GM12878 (cell line): ENCODE results near the gene IGF2BP2. TPM values are rescaled to one million over a fixed set of nuclear protein-coding genes. Genes with fewer than 3 reads are reported as not detected.

ENCODE experiments used
- ATAC-seq: fragments of 200-7000 bp; cut with Tn5 transposase; 3 replicates; pipeline ENCODE4 v1.9.1; 2020; ENCODE audit warnings: mild to moderate bottlenecking, moderate library complexity
- BruUV-seq: library from RNA; stranded (reverse); fragments of 400-500 nt; replicated peaks from 2 replicates; lab custom pipeline; 2021; lab: Mats Ljungman, UMichigan
- CTCF ChIA-PET: fragments of 300-600 bp; sonication (Branson Sonifier 250); formaldehyde crosslinking; extraction: SDS; loops from one replicate; lab custom pipeline; 2021; ENCODE audit warnings: inconsistent platforms; lab: Yijun Ruan, JAX
- POLR2A ChIA-PET: fragments of 350-600 bp; formaldehyde crosslinking; extraction: SDS; loops from one replicate; lab custom pipeline; 2021; ENCODE audit warnings: inconsistent platforms; lab: Charles Lee
- RAD21 ChIA-PET: fragments of 300-600 bp; sonication (Branson Sonifier 250); formaldehyde crosslinking; loops from one replicate; lab custom pipeline; 2023; ENCODE audit warnings: antibody characterized with exemption; ENCODE audit not compliant: unreplicated experiment; lab: Charles Lee
- SMC1A ChIA-PET: fragments of 300-600 bp; sonication (Branson Sonifier 250); formaldehyde crosslinking; loops from one replicate; lab custom pipeline; 2023; ENCODE audit not compliant: unreplicated experiment, uncharacterized antibody; lab: Charles Lee
- DNase-seq: peaks from one replicate; pipeline ENCODE4 v3.0.0-alpha.2; 2011; ENCODE audit warnings: low read depth, low spot score
- FAIRE-seq: peaks from 3 replicates; lab custom pipeline; 2011; peaks lifted over from hg19 to GRCh38; lab: Jason Lieb, UNC
- H2AFZ ChIP-seq: 2 replicates; pipeline ENCODE4 v1.6.0; 2011; ENCODE audit warnings: low read depth, low read length, control low read depth; ENCODE audit not compliant: control insufficient read depth
- H3K27ac ChIP-seq: 2 replicates; pipeline ENCODE4 v1.5.1; 2011; ENCODE audit warnings: control low read depth; ENCODE audit not compliant: control insufficient read depth, insufficient read depth
- H3K27me3 ChIP-seq, 2 experiments: replicated peaks in 1 of 2; 2 replicates each; pipeline versions ENCODE4 v1.6.0 to v1.6.1; 2011; ENCODE audit warnings: low read length in 1 of 2; ENCODE audit not compliant: control insufficient read depth in 2 of 2, insufficient read depth in 2 of 2
- H3K36me3 ChIP-seq, 2 experiments: 2 replicates each; pipeline ENCODE4 v1.5.1; 2011; ENCODE audit warnings: low read length in 1 of 2; ENCODE audit not compliant: control insufficient read depth in 2 of 2, insufficient read depth in 2 of 2
- H3K4me1 ChIP-seq: 2 replicates; pipeline ENCODE4 v1.6.1; 2011; ENCODE audit warnings: mild to moderate bottlenecking, low read length, moderate library complexity, mixed read lengths; ENCODE audit not compliant: control insufficient read depth, insufficient read depth
- H3K4me2 ChIP-seq: 2 replicates; pipeline ENCODE4 v1.6.0; 2011; ENCODE audit warnings: control low read depth; ENCODE audit not compliant: control insufficient read depth, insufficient read depth
- H3K4me3 ChIP-seq: fragments of 200-600 bp; sonication (generic); 2 replicates; pipeline ENCODE4 v1.5.1; 2016
- H3K79me2 ChIP-seq: 2 replicates; pipeline ENCODE4 v1.6.0; 2011; ENCODE audit warnings: low read length; ENCODE audit not compliant: control insufficient read depth, insufficient read depth
- H3K9ac ChIP-seq: 2 replicates; pipeline ENCODE4 v1.8.0; 2011; ENCODE audit warnings: low read length, control low read depth, mixed read lengths; ENCODE audit not compliant: control insufficient read depth, insufficient read depth
- H3K9me3 ChIP-seq: replicated peaks from 3 replicates; pipeline ENCODE4 v1.5.1; 2011; ENCODE audit warnings: mild to moderate bottlenecking, low read length; ENCODE audit not compliant: control insufficient read depth, insufficient read depth
- H4K20me1 ChIP-seq: 2 replicates; pipeline ENCODE4 v1.6.0; 2011; ENCODE audit not compliant: control insufficient read depth, insufficient read depth
- FOS ChIP-seq: IDR thresholded peaks from 3 replicates; pipeline ENCODE4 v1.6.1; 2011; ENCODE audit warnings: borderline replicate concordance; ENCODE audit not compliant: insufficient read length; ENCODE audit errors: extremely low read depth
- IRF4 ChIP-seq: IDR thresholded peaks from 2 replicates; pipeline ENCODE4 v1.6.1; 2011; ENCODE audit warnings: low read depth, low read length
- MTA2 ChIP-seq: fragments of 450-650 bp; IDR thresholded peaks from 2 replicates; pipeline ENCODE4 v1.6.1; 2016; ENCODE audit warnings: low read depth, mild to moderate bottlenecking, moderate library complexity
- MYC ChIP-seq: IDR thresholded peaks from 2 replicates; pipeline ENCODE4 v1.6.1; 2011; ENCODE audit warnings: mild to moderate bottlenecking, low read length, moderate library complexity, inconsistent platforms; ENCODE audit not compliant: insufficient read depth, insufficient replicate concordance, insufficient read length, severe bottlenecking
- NFXL1 ChIP-seq: fragments of 450-650 bp; IDR thresholded peaks from 2 replicates; pipeline ENCODE4 v1.6.1; 2017; ENCODE audit warnings: antibody characterized with exemption, mild to moderate bottlenecking, borderline replicate concordance
- SIX5 ChIP-seq: IDR thresholded peaks from 2 replicates; pipeline ENCODE4 v1.6.1; 2011; ENCODE audit warnings: mild to moderate bottlenecking, low read depth, low read length, moderate library complexity; ENCODE audit not compliant: severe bottlenecking
- STAT1 ChIP-seq: fragments of 450-650 bp; conservative IDR thresholded peaks from 2 replicates; pipeline ENCODE4 v1.6.1; 2014; ENCODE audit warnings: antibody characterized with exemption, mild to moderate bottlenecking
- SUPT20H ChIP-seq: IDR thresholded peaks from 2 replicates; pipeline ENCODE4 v1.6.1; 2011; ENCODE audit warnings: low read depth, mild to moderate bottlenecking, low read length, moderate library complexity, borderline replicate concordance; ENCODE audit not compliant: control insufficient read depth
- TCF12 ChIP-seq: IDR thresholded peaks from 2 replicates; pipeline ENCODE4 v1.6.1; 2011; ENCODE audit warnings: low read depth, mild to moderate bottlenecking, low read length
- ZNF622 ChIP-seq: fragments of 450-650 bp; IDR thresholded peaks from 2 replicates; pipeline ENCODE4 v1.6.1; 2017; ENCODE audit warnings: mild to moderate bottlenecking, inconsistent platforms
- ZZZ3 ChIP-seq: IDR thresholded peaks from 2 replicates; pipeline ENCODE4 v1.6.1; 2011; ENCODE audit warnings: low read depth; ENCODE audit not compliant: control insufficient read depth, insufficient read length
- WGBS: methylation state at CpG from one replicate; pipeline ENCODE4 v1.1.6; 2016; ENCODE audit warnings: low lambda C conversion rate; ENCODE audit not compliant: insufficient replicate concordance, insufficient coverage; ENCODE audit errors: missing lambda C conversion rate; 5-methylcytosine and 5-hydroxymethylcytosine counted together
- in situ Hi-C: fragments of 300-500 bp; cut with MboI; formaldehyde crosslinking; loops from 9 replicates; pipeline ENCODE4 v1.14.3; 2018; ENCODE audit warnings: mixed read lengths
- intact Hi-C: fragments of 100-400 bp; cut with micrococcal nuclease; formaldehyde crosslinking; loops from one replicate; pipeline ENCODE4 v1.14.2; 2022; ENCODE audit not compliant: unreplicated experiment
- polyA plus RNA-seq, 11 experiments: library from polyadenylated mRNA; depleted of rRNA in 4 of 11; unstranded in 6 of 11; stranded (reverse) in 5 of 11; fragments of >200 nt; fragmentation: Nextera tagmentation in 4 of 11; fragmentation: Illumina TruSeq in 1 of 11; extraction: Ambion mirVana in 4 of 11; extraction: Trizol in 1 of 11; gene quantifications; 1 replicate in 1 of 11; 2 replicates in 10 of 11; pipeline versions ENCODE4 v1.2.1 to v1.2.3, GENCODE V29; 2011 to 2016; ENCODE audit warnings: inconsistent platforms in 2 of 11, missing spikeins in 2 of 11, low read depth in 1 of 11
- total RNA-seq, 4 experiments: library from RNA; depleted of rRNA in 3 of 4; stranded (reverse); fragments of >200 nt in 3 of 4; fragmentation: Illumina TruSeq in 1 of 4; extraction: Trizol in 1 of 4; gene quantifications; 2 replicates each; pipeline versions ENCODE4 v1.2.1 to v1.2.3, GENCODE V29; 2013 to 2021
- TF ChIP-seq, protein P1 (sequence below): fragments of 450-650 bp; IDR thresholded peaks from 2 replicates; pipeline ENCODE4 v1.6.1; 2017; ENCODE audit warnings: low read depth, mild to moderate bottlenecking, moderate library complexity

IGF2BP2 gene
- total and polyA plus RNA-seq, 10 of the 15 experiments (the other 5 are each of a cell fraction or from before 2014, with no cell fraction given) = 0.25 to 0.72 TPM; not detected in 8

DNA sequence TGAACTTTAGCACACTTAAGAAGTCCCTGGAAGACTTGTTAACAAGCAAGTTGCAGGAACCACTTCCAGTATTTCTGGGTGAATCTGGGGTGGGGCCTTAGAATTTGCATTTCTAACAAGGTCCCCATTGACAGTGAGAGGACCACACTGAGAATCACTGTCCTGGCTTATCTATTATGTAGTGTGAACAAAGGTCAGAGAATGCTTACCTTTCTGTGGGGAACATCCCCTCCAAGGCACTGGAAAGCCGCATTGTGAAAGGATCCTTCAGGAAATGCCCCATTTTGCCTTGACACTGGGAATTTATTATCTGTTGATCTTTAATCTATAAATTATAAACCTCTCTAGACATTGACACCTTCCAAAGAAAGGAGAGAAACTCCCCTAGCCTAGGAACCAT is 74.8 kb downstream of the IGF2BP2 start:
- no peaks in the 10 kb centered on the region for H3K36me3 ChIP-seq
- H3K79me2 ChIP-seq = no peaks in the 10 kb centered on the region
- RAD21 ChIA-PET = no interaction called here
- DNase-seq = no peak
- 67% methylated on average over 1 of the region's 1 CpG for WGBS
- in situ Hi-C loops = no loop called here
- H3K9ac ChIP-seq = no peak overlapping the region
- SMC1A ChIA-PET = interaction anchor here (1.1 kb wide), 1 partner anchor 90 kb away, joined by 3 read pairs; no protein-coding TSS in a partner anchor
- TF ChIP-seq, protein P1, sequence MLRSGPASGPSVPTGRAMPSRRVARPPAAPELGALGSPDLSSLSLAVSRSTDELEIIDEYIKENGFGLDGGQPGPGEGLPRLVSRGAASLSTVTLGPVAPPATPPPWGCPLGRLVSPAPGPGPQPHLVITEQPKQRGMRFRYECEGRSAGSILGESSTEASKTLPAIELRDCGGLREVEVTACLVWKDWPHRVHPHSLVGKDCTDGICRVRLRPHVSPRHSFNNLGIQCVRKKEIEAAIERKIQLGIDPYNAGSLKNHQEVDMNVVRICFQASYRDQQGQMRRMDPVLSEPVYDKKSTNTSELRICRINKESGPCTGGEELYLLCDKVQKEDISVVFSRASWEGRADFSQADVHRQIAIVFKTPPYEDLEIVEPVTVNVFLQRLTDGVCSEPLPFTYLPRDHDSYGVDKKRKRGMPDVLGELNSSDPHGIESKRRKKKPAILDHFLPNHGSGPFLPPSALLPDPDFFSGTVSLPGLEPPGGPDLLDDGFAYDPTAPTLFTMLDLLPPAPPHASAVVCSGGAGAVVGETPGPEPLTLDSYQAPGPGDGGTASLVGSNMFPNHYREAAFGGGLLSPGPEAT = no peak
- TF ChIP-seq MYC (no peak), STAT1 (no peak), FOS (no peak), IRF4 (no peak), ZNF622 (no peak), SUPT20H (no peak), SIX5 (no peak), NFXL1 (no peak), TCF12 (no peak), MTA2 (no peak), ZZZ3 (no peak)
- TF ChIP-seq, all 136 proteins: peak for 0
- H4K20me1 ChIP-seq = no peaks in the 10 kb centered on the region
- POLR2A ChIA-PET = no interaction called here
- H3K4me2 ChIP-seq = no peak overlapping the region
- BruUV-seq = no TSS peak
- ATAC-seq (no peak), FAIRE-seq (no peak)
- no peak overlapping the region for H2AFZ ChIP-seq
- peaks cover 11% of the 10 kb centered on the region for H3K4me1 ChIP-seq
- no peaks in the 10 kb centered on the region for H3K27me3 ChIP-seq
- intact Hi-C loops = no loop called here
- H3K9me3 ChIP-seq = no peaks in the 10 kb centered on the region; the same call in 2 of the 3 replicates
- no peak overlapping the region for H3K4me3 ChIP-seq
- no peak overlapping the region for H3K27ac ChIP-seq
- CTCF ChIA-PET = interaction anchor here (1.0 to 1.3 kb wide), 3 partner anchors 17 to 90 kb away, joined by 3 to 6 read pairs (median 3); no protein-coding TSS in a partner anchor
